ENCODE data around the gene DPP4. TPM values are rescaled to one million over a fixed set of nuclear protein-coding genes. Genes with fewer than 3 reads are reported as not detected.

Gene DPP4
- total and polyA plus RNA-seq, 2 of the 4 experiments (the other 2 are of a cell fraction), result 13.2 to 19.0 TPM

DNA sequence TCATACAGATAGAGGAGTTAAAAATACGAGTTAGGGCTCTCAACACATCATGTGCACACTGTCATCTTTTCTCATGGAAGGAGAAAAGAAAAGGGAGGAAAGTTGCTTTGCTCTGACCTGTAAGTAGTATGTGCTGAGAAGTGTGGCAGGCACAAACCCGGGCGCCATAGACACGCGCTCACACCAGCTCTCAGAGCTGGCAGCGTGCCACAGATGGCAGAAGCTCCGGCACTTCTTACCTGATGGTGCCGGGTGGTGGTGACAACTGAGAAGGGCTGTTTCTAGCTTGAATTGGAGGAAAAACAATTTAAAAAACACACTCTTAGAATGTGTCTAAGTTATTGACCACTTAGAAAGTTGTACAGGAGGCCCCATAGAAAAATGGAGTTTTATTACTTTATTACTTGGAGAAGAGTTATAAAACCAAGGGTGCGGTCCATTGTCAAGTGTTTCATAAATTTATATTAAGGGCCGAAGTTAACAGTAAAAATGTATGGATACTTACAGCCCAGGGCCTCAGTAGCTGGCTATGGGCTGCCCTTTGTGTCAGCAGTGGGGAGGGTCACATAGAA, 92.2 kb downstream of the DPP4 start:
- no peak overlapping the region for H4K5ac ChIP-seq (ENCODE audit: low read depth, low read length)
- H3K4me1 ChIP-seq (ENCODE audit: control insufficient read depth, insufficient read depth, low read length), result peaks cover 5% of the 10 kb centered on the region
- WGBS, 2 experiments (ENCODE audit: extremely low coverage in 2 of 2, insufficient read length in 1 of 2), result no CpG with 5 or more reads among the region's 10 CpGs
- no peak overlapping the region for H2BK5ac ChIP-seq (ENCODE audit: low read depth, low read length, poor library complexity, severe bottlenecking)
- TF ChIP-seq RCOR1 (IDR thresholded peaks at IDR 0.05; ENCODE audit: insufficient replicate concordance, low read length) (no peak), POLR2A (IDR thresholded peaks at IDR 0.05; ENCODE audit: low read depth, low read length) (no peak), MXI1 (IDR thresholded peaks at IDR 0.05; ENCODE audit: borderline replicate concordance, low read depth, low read length) (no peak)
- TF ChIP-seq, protein P1, sequence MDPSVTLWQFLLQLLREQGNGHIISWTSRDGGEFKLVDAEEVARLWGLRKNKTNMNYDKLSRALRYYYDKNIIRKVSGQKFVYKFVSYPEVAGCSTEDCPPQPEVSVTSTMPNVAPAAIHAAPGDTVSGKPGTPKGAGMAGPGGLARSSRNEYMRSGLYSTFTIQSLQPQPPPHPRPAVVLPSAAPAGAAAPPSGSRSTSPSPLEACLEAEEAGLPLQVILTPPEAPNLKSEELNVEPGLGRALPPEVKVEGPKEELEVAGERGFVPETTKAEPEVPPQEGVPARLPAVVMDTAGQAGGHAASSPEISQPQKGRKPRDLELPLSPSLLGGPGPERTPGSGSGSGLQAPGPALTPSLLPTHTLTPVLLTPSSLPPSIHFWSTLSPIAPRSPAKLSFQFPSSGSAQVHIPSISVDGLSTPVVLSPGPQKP (IDR thresholded peaks at IDR 0.05; ENCODE audit: borderline replicate concordance, low read depth, low read length), result no peak
- H3K18ac ChIP-seq (ENCODE audit: low read depth, low read length), result no peak overlapping the region
- no peak overlapping the region for H4K8ac ChIP-seq (ENCODE audit: low read depth in 2 of 2, low read length in 2 of 2)
- 0 out of 2 replicates have a peak, but pooled peaks cover 3% of the 10 kb centered on the region for H3K9me1 ChIP-seq (ENCODE audit: insufficient read depth, low read length)
- no peaks in the 10 kb centered on the region for H4K20me1 ChIP-seq (ENCODE audit: insufficient read depth, low read length)
- H3K4me3 ChIP-seq (ENCODE audit: insufficient read depth, low read depth, low read length), result no peak overlapping the region
- H4K91ac ChIP-seq (ENCODE audit: insufficient read depth, low read depth, low read length), result no peak overlapping the region
- H3K4ac ChIP-seq (ENCODE audit: low read depth, low read length), result no peak overlapping the region; the same call in 1 of the 2 replicates
- H3K56ac ChIP-seq (ENCODE audit: extremely low read depth, insufficient read depth, low read length), result no peak overlapping the region
- no peaks in the 10 kb centered on the region for H3K36me3 ChIP-seq (ENCODE audit: control insufficient read depth, insufficient read depth, low read length)
- no peak overlapping the region for H3K27ac ChIP-seq (ENCODE audit: insufficient read depth, low read length)
- ChIA-PET CTCF (no interaction called here), POLR2A (ENCODE audit: unreplicated experiment) (no interaction called here)
- peak overlapping the region; percentile 43; the same call in 1 of the 2 replicates for H2BK20ac ChIP-seq (ENCODE audit: low read depth, low read length)
- no peak overlapping the region for H3K9ac ChIP-seq (ENCODE audit: low read depth, low read length)
- no peaks in the 10 kb centered on the region for H3K27me3 ChIP-seq (ENCODE audit: control insufficient read depth, insufficient read depth, low read length)
- intact Hi-C loops (cut with micrococcal nuclease), result no loop called here
- dilution Hi-C loops (cut with HindIII; ENCODE audit: low sequenced_read_pairs, unreplicated experiment), result no loop called here
- no peak overlapping the region for H2BK15ac ChIP-seq (ENCODE audit: low read depth, low read length)
- H2AK9ac ChIP-seq (replicated peaks; ENCODE audit: low read depth, low read length, poor library complexity), result no peak overlapping the region
- H2AK5ac ChIP-seq (ENCODE audit: low read depth, low read length), result 0 out of 2 replicates have a peak overlapping the region, but pooled peaks have one; percentile 50
- DNase-seq (no peak), ATAC-seq (ENCODE audit: low read depth) (no peak)
- H2AFZ ChIP-seq (replicated peaks; ENCODE audit: low read length, poor library complexity), result no peak overlapping the region
- no peaks in the 10 kb centered on the region for H3K79me1 ChIP-seq (ENCODE audit: low read depth in 1 of 2, low read length in 2 of 2)
- H3K23ac ChIP-seq (ENCODE audit: low read depth, low read length), result no peak overlapping the region
- no peak overlapping the region for H3K4me2 ChIP-seq (ENCODE audit: low read depth, low read length)
- H2BK120ac ChIP-seq (ENCODE audit: low read depth, low read length), result no peak overlapping the region; the same call in 1 of the 2 replicates
- H3K9me3 ChIP-seq (ENCODE audit: control insufficient read depth, insufficient read depth, low read length), result no peaks in the 10 kb centered on the region
- in situ Hi-C loops (cut with MboI; ENCODE audit: low sequenced_read_pairs), result loop anchor here (25.0 kb wide), 1 partner anchor 331 kb away; the partner anchor contains the start of gene IFIH1
- H3K14ac ChIP-seq (replicated peaks; ENCODE audit: low read depth, low read length), result no peak overlapping the region
- BruUV-seq (replicated peaks), result no TSS peak
